GM12878 (cell line): ENCODE measurements around the gene HAPLN2. TPM values are rescaled to one million over a fixed set of nuclear protein-coding genes. Genes with fewer than 3 reads are reported as not detected.

Experiments
- BHLHE40 ChIP-seq, 2 experiments: fragments of 450-650 bp in 1 of 2; IDR thresholded peaks; 2 replicates each; pipeline ENCODE4 v1.6.1; 2011 to 2017; ENCODE audit warnings: low read depth in 2 of 2, borderline replicate concordance in 1 of 2, improper control_type of control experiment in 1 of 2, low read length in 1 of 2, mild to moderate bottlenecking in 1 of 2
- BMI1 ChIP-seq: fragments of 450-650 bp; IDR thresholded peaks from 2 replicates; pipeline ENCODE4 v1.6.1; 2016; ENCODE audit warnings: mild to moderate bottlenecking, moderate library complexity, borderline replicate concordance
- BRCA1 ChIP-seq: IDR thresholded peaks from 2 replicates; pipeline ENCODE4 v1.6.1; 2011; ENCODE audit warnings: low read depth, low read length, improper control_type of control experiment
- CREB1 ChIP-seq: IDR thresholded peaks from 2 replicates; pipeline ENCODE4 v1.6.1; 2012; ENCODE audit warnings: low read depth, mild to moderate bottlenecking, inconsistent platforms
- EZH2 ChIP-seq: IDR thresholded peaks from 2 replicates; pipeline ENCODE4 v1.6.1; 2012; ENCODE audit warnings: low read depth, mild to moderate bottlenecking, control low read depth, inconsistent platforms, low read length, borderline replicate concordance; ENCODE audit not compliant: control insufficient read depth
- HDGF ChIP-seq: fragments of 450-650 bp; IDR thresholded peaks from 2 replicates; pipeline ENCODE4 v1.6.1; 2016; ENCODE audit warnings: antibody characterized with exemption
- PML ChIP-seq: IDR thresholded peaks from 2 replicates; pipeline ENCODE4 v1.6.1; 2012; ENCODE audit warnings: low read length, inconsistent platforms
- SIN3A ChIP-seq: IDR thresholded peaks from 2 replicates; pipeline ENCODE4 v1.6.1; 2012; ENCODE audit warnings: low read depth, low read length, improper control_type of control experiment
- SMARCA5 ChIP-seq: fragments of 450-650 bp; IDR thresholded peaks from 2 replicates; pipeline ENCODE4 v1.6.1; 2017; ENCODE audit warnings: mild to moderate bottlenecking
- TCF7 ChIP-seq: IDR thresholded peaks from 2 replicates; pipeline ENCODE4 v1.6.1; 2014; ENCODE audit warnings: antibody characterized with exemption, borderline replicate concordance
- polyA plus RNA-seq, 11 experiments: library from polyadenylated mRNA; depleted of rRNA in 4 of 11; unstranded in 6 of 11; stranded (reverse) in 5 of 11; fragments of >200 nt; fragmentation: Nextera tagmentation in 4 of 11; fragmentation: Illumina TruSeq in 1 of 11; extraction: Ambion mirVana in 4 of 11; extraction: Trizol in 1 of 11; gene quantifications; 1 replicate in 1 of 11; 2 replicates in 10 of 11; pipeline versions ENCODE4 v1.2.1 to v1.2.3, GENCODE V29; 2011 to 2016; ENCODE audit warnings: inconsistent platforms in 2 of 11, missing spikeins in 2 of 11, low read depth in 1 of 11
- total RNA-seq, 4 experiments: library from RNA; depleted of rRNA in 3 of 4; stranded (reverse); fragments of >200 nt in 3 of 4; fragmentation: Illumina TruSeq in 1 of 4; extraction: Trizol in 1 of 4; gene quantifications; 2 replicates each; pipeline versions ENCODE4 v1.2.1 to v1.2.3, GENCODE V29; 2013 to 2021
- TF ChIP-seq, protein P1 (sequence below): IDR thresholded peaks from 2 replicates; pipeline ENCODE4 v1.6.1; 2012; ENCODE audit warnings: improper control_type of control experiment, low read depth, low read length; ENCODE audit not compliant: insufficient replicate concordance
- TF ChIP-seq, protein P2 (sequence below): fragments of 450-650 bp; IDR thresholded peaks from 2 replicates; pipeline ENCODE4 v1.6.1; 2016; ENCODE audit warnings: mild to moderate bottlenecking

HAPLN2 gene
- total and polyA plus RNA-seq, 10 of the 15 experiments (the other 5 are each of a cell fraction or from before 2014, with no cell fraction given) = 0.15 to 0.24 TPM; not detected in 8

DNA sequence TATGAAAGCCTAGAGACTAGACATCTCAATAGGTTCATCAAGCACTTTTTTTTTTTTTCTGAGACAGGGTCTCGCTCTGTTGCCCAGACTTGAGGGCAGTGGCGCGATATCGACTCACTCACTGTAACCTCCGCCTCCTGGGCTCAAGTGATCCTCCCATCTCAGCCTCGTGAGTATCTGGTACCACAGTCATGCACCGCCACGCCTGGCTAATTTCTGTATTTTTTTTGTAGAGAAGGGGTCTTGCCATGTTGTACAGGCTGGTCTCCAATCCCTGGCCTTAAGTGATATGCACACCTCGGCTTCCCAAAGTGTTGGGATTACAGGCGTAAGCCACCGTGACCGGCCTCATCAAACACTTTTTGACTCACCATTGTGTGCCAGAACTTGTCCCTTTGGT, 17.3 kb upstream of the HAPLN2 start (continued):
- TF ChIP-seq, protein P1, sequence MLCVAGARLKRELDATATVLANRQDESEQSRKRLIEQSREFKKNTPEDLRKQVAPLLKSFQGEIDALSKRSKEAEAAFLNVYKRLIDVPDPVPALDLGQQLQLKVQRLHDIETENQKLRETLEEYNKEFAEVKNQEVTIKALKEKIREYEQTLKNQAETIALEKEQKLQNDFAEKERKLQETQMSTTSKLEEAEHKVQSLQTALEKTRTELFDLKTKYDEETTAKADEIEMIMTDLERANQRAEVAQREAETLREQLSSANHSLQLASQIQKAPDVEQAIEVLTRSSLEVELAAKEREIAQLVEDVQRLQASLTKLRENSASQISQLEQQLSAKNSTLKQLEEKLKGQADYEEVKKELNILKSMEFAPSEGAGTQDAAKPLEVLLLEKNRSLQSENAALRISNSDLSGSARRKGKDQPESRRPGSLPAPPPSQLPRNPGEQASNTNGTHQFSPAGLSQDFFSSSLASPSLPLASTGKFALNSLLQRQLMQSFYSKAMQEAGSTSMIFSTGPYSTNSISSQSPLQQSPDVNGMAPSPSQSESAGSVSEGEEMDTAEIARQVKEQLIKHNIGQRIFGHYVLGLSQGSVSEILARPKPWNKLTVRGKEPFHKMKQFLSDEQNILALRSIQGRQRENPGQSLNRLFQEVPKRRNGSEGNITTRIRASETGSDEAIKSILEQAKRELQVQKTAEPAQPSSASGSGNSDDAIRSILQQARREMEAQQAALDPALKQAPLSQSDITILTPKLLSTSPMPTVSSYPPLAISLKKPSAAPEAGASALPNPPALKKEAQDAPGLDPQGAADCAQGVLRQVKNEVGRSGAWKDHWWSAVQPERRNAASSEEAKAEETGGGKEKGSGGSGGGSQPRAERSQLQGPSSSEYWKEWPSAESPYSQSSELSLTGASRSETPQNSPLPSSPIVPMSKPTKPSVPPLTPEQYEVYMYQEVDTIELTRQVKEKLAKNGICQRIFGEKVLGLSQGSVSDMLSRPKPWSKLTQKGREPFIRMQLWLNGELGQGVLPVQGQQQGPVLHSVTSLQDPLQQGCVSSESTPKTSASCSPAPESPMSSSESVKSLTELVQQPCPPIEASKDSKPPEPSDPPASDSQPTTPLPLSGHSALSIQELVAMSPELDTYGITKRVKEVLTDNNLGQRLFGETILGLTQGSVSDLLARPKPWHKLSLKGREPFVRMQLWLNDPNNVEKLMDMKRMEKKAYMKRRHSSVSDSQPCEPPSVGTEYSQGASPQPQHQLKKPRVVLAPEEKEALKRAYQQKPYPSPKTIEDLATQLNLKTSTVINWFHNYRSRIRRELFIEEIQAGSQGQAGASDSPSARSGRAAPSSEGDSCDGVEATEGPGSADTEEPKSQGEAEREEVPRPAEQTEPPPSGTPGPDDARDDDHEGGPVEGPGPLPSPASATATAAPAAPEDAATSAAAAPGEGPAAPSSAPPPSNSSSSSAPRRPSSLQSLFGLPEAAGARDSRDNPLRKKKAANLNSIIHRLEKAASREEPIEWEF = no peak
- TF ChIP-seq, protein P2, sequence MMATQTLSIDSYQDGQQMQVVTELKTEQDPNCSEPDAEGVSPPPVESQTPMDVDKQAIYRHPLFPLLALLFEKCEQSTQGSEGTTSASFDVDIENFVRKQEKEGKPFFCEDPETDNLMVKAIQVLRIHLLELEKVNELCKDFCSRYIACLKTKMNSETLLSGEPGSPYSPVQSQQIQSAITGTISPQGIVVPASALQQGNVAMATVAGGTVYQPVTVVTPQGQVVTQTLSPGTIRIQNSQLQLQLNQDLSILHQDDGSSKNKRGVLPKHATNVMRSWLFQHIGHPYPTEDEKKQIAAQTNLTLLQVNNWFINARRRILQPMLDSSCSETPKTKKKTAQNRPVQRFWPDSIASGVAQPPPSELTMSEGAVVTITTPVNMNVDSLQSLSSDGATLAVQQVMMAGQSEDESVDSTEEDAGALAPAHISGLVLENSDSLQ = peak; percentile 6; the same call in 1 of the 2 replicates
- TF ChIP-seq BHLHE40 (IDR thresholded peaks at IDR 0.05; ENCODE audit: borderline replicate concordance in 1 of 2, low read depth in 2 of 2, low read length in 1 of 2) = peak in 1 of 2 experiments; percentile 3; a peak in 1 of 4 replicates
- no peak for TF ChIP-seq TCF7
- 0 out of 2 replicates have a peak, but pooled peaks have one; percentile 18 for TF ChIP-seq PML
- TF ChIP-seq CREB1 = peak; percentile 6; the same call in 1 of the 2 replicates
- no peak for TF ChIP-seq BMI1
- TF ChIP-seq BRCA1 = no peak
- TF ChIP-seq EZH2 = no peak
- TF ChIP-seq SIN3A = no peak
- TF ChIP-seq HDGF = no peak
- no peak for TF ChIP-seq SMARCA5
